NCI-H187 (cell line): Measurements from ENCODE around the gene PYGL.
"Not testable (repeated sequence)": the region's sequence is repeated elsewhere in the genome, so short reads cannot be mapped to it uniquely, and the experiment has no call there.

Experiments used
- DNase-seq, 2 experiments: peaks; one replicate each; lab custom pipeline; 2025; lab: John Stamatoyannopoulos, UW

Gene PYGL

GRCh38 chr14:50954811-50955372, 10.6 kb upstream of the PYGL start:
- no peak for DNase-seq

- DNase-seq: no peak
Observed at GRCh38 chr14:50953502-50953901, 9.2 kb upstream of the PYGL start.

GRCh38 chr14:50951032-50951431, 6.7 kb upstream of the PYGL start:
- no peak for DNase-seq

GRCh38 chr14:50948205-50948604, 3.9 kb upstream of the PYGL start:
- DNase-seq: no peak

GRCh38 chr14:50947446-50947845, 3.2 kb upstream of the PYGL start:
- no peak for DNase-seq

- DNase-seq: no peak
Observed at GRCh38 chr14:50946234-50946935, 2.1 kb upstream of the PYGL start.

- no peak for DNase-seq
Observed at GRCh38 chr14:50944647-50945413, 547 bp upstream of the PYGL start.

- no peak for DNase-seq
Observed at GRCh38 chr14:50943261-50943942, 881 bp downstream of the PYGL start.

- DNase-seq: not testable (repeated sequence)
Observed at GRCh38 chr14:50941638-50942037, 2.6 kb downstream of the PYGL start.

- no peak for DNase-seq
Observed at GRCh38 chr14:50941151-50941550, 3.1 kb downstream of the PYGL start.

- DNase-seq: no peak
Observed at GRCh38 chr14:50937800-50938199, 6.5 kb downstream of the PYGL start.

GRCh38 chr14:50937325-50937724, 7.0 kb downstream of the PYGL start:
- DNase-seq: no peak

- no peak for DNase-seq
Observed at GRCh38 chr14:50936882-50937281, 7.4 kb downstream of the PYGL start.

GRCh38 chr14:50936016-50936340, 8.3 kb downstream of the PYGL start:
- DNase-seq: no peak

GRCh38 chr14:50935126-50936015, 8.9 kb downstream of the PYGL start:
- no peak for DNase-seq

GRCh38 chr14:50932592-50933495, 11.4 kb downstream of the PYGL start:
- no peak for DNase-seq

- no peak for DNase-seq
Observed at GRCh38 chr14:50932156-50932555, 12.1 kb downstream of the PYGL start.

GRCh38 chr14:50931559-50931958, 12.7 kb downstream of the PYGL start:
- no peak for DNase-seq

- DNase-seq: no peak
Observed at GRCh38 chr14:50929506-50929905, 14.8 kb downstream of the PYGL start.

- no peak for DNase-seq
Observed at GRCh38 chr14:50928002-50928635, 16.2 kb downstream of the PYGL start.
